Osteoblast (primary cell): Measurements from ENCODE around the gene AMBRA1. TPM values are rescaled to one million over a fixed set of nuclear protein-coding genes. Genes with fewer than 3 reads are reported as not detected.

ENCODE experiments used
- DNase-seq: peaks from one replicate; pipeline ENCODE4 v3.0.0; 2011; ENCODE audit warnings: low spot score, mixed read lengths; ENCODE audit not compliant: insufficient read length; ENCODE audit errors: missing footprints
- H2AFZ ChIP-seq: 2 replicates; pipeline ENCODE4 v1.6.0; 2011; ENCODE audit warnings: mild to moderate bottlenecking, low read length
- H3K27ac ChIP-seq: 2 replicates; pipeline ENCODE4 v1.5.1; 2011; ENCODE audit warnings: mild to moderate bottlenecking, low read depth, low read length, moderate library complexity
- H3K27me3 ChIP-seq: 2 replicates; pipeline ENCODE4 v1.6.0; 2012; ENCODE audit warnings: mild to moderate bottlenecking, control low read depth, inconsistent platforms, low read length, moderate library complexity; ENCODE audit not compliant: insufficient read depth
- H3K36me3 ChIP-seq: 2 replicates; pipeline ENCODE4 v1.5.1; 2011; ENCODE audit warnings: mild to moderate bottlenecking, low read length, control low read depth, moderate library complexity; ENCODE audit not compliant: insufficient read depth
- H3K4me1 ChIP-seq: 2 replicates; pipeline ENCODE4 v1.5.1; 2011; ENCODE audit warnings: mild to moderate bottlenecking, low read length, control low read depth, moderate library complexity; ENCODE audit not compliant: insufficient read depth
- H3K4me2 ChIP-seq: 2 replicates; pipeline ENCODE4 v1.6.0; 2011; ENCODE audit warnings: mild to moderate bottlenecking, low read length; ENCODE audit not compliant: insufficient read depth
- H3K4me3 ChIP-seq: fragments of 200-600 bp; sonication (generic); 3 replicates; pipeline ENCODE4 v1.5.1; 2012; ENCODE audit warnings: mild to moderate bottlenecking, low read length, inconsistent platforms; ENCODE audit not compliant: insufficient read depth
- H3K79me2 ChIP-seq: 2 replicates; pipeline ENCODE4 v1.6.0; 2012; ENCODE audit warnings: mild to moderate bottlenecking, low read length, control low read depth, inconsistent platforms; ENCODE audit not compliant: insufficient read depth
- H3K9me3 ChIP-seq: 2 replicates; pipeline ENCODE4 v1.5.1; 2011; ENCODE audit warnings: low read depth, low read length, control low read depth
- H4K20me1 ChIP-seq: 2 replicates; pipeline ENCODE4 v1.6.0; 2012; ENCODE audit warnings: mild to moderate bottlenecking, low read length, control low read depth; ENCODE audit not compliant: insufficient read depth
- CTCF ChIP-seq: IDR thresholded peaks from 2 replicates; pipeline ENCODE4 v1.5.1; 2011; ENCODE audit warnings: mild to moderate bottlenecking, low read depth, low read length, moderate library complexity; ENCODE audit errors: extremely low read depth
- total RNA-seq: library from RNA; depleted of rRNA; stranded (reverse); fragments of >200 nt; gene quantifications from 2 replicates; pipeline ENCODE4 v1.2.3, GENCODE V29; 2012

The AMBRA1 gene
- total RNA-seq, 1 donor = 29.7 TPM

- H3K4me1 ChIP-seq = peaks cover 11% of the 10 kb centered on the region
- peaks cover 13% of the 10 kb centered on the region for H3K79me2 ChIP-seq
- H3K4me2 ChIP-seq = no peak overlapping the region
- DNase-seq = no peak
- no peaks in the 10 kb centered on the region for H3K36me3 ChIP-seq
- no peak overlapping the region for H2AFZ ChIP-seq
- H3K4me3 ChIP-seq = no peak overlapping the region
- H3K27ac ChIP-seq = no peak overlapping the region
- H3K9me3 ChIP-seq = no peaks in the 10 kb centered on the region
- TF ChIP-seq CTCF = no peak
- H3K27me3 ChIP-seq = no peaks in the 10 kb centered on the region
- no peaks in the 10 kb centered on the region for H4K20me1 ChIP-seq
Observed at GRCh38 chr11:46611526-46612304, 17.9 kb upstream of the AMBRA1 start.

- no peaks in the 10 kb centered on the region for H3K27me3 ChIP-seq
- TF ChIP-seq CTCF = no peak
- H3K79me2 ChIP-seq = peaks cover 5% of the 10 kb centered on the region
- no peaks in the 10 kb centered on the region for H3K36me3 ChIP-seq
- no peak overlapping the region for H3K27ac ChIP-seq
- H3K4me3 ChIP-seq = no peak overlapping the region
- no peak for DNase-seq
- H3K4me2 ChIP-seq = no peak overlapping the region
- H3K4me1 ChIP-seq = no peaks in the 10 kb centered on the region
- H2AFZ ChIP-seq = no peak overlapping the region
- H4K20me1 ChIP-seq = no peaks in the 10 kb centered on the region
- H3K9me3 ChIP-seq = no peaks in the 10 kb centered on the region
Observed at GRCh38 chr11:46609386-46609785, 15.6 kb upstream of the AMBRA1 start.

- no peak overlapping the region for H3K4me3 ChIP-seq
- no peaks in the 10 kb centered on the region for H3K4me1 ChIP-seq
- no peak for TF ChIP-seq CTCF
- H3K79me2 ChIP-seq = peaks cover 5% of the 10 kb centered on the region
- H3K27me3 ChIP-seq = no peaks in the 10 kb centered on the region
- H3K36me3 ChIP-seq = no peaks in the 10 kb centered on the region
- no peak overlapping the region for H3K27ac ChIP-seq
- no peak overlapping the region for H2AFZ ChIP-seq
- H4K20me1 ChIP-seq = no peaks in the 10 kb centered on the region
- no peak overlapping the region for H3K4me2 ChIP-seq
- no peak for DNase-seq
- H3K9me3 ChIP-seq = no peaks in the 10 kb centered on the region
Observed at GRCh38 chr11:46607516-46607915, 13.7 kb upstream of the AMBRA1 start.

- Histone ChIP-seq H3K36me3 (no peaks in the 10 kb centered on the region), H3K79me2 (no peaks in the 10 kb centered on the region), H4K20me1 (no peaks in the 10 kb centered on the region), H3K4me3 (no peak overlapping the region), H2AFZ (no peak overlapping the region), H3K27me3 (no peaks in the 10 kb centered on the region), H3K4me1 (peaks cover 7% of the 10 kb centered on the region), H3K4me2 (no peak overlapping the region), H3K9me3 (no peaks in the 10 kb centered on the region), H3K27ac (no peak overlapping the region)
- no peak for TF ChIP-seq CTCF
- DNase-seq = no peak
Observed at GRCh38 chr11:46604796-46605195, 11.0 kb upstream of the AMBRA1 start.
